ENCODE results near the gene ESYT3.

Gene ESYT3

DNA sequence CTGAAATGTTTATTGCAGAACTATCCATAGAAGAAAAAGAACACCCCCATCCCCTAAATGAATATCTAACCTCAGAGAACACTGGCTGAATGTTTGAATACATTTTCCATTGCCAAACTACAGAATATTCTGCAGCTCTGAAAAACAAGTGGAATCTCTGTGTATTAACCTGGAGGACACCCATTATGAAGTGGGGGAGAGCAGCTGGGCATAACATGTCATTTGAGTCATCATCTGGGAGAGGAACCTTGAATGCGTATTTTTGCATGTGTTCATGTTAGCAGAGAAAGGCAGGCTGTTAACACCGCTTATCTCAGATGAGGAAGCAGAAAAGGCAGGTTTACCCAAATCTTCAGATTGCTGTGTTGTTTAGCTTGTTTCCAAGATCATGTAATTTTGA lies 31.5 kb downstream of the ESYT3 start:
- H3K23ac ChIP-seq (ENCODE audit: low read length), result no peak overlapping the region
- H2BK5ac ChIP-seq (ENCODE audit: low read depth, low read length, poor library complexity), result no peak overlapping the region
- no CpG with 5 or more reads among the region's 2 CpGs for WGBS (ENCODE audit: extremely low coverage, insufficient coverage, insufficient read length)
- H3K27me3 ChIP-seq (ENCODE audit: insufficient read depth, low read length), result no peaks in the 10 kb centered on the region
- no peak overlapping the region for H3K4ac ChIP-seq (ENCODE audit: low read depth, low read length)
- H3K9ac ChIP-seq (ENCODE audit: low read length), result no peak overlapping the region
- no peak overlapping the region for H2AFZ ChIP-seq (ENCODE audit: insufficient read depth, low read length, poor library complexity)
- H2BK120ac ChIP-seq (ENCODE audit: insufficient read depth, low read length, poor library complexity), result no peak overlapping the region
- no peak overlapping the region for H4K8ac ChIP-seq (ENCODE audit: low read depth, low read length)
- peaks cover 15 to 26% of the 10 kb centered on the region in 2 experiments for H3K4me1 ChIP-seq (ENCODE audit: control insufficient read depth in 1 of 2, insufficient read depth in 2 of 2, low read length in 2 of 2)
- H3K27ac ChIP-seq (ENCODE audit: low read depth, low read length), result no peak overlapping the region
- no peaks in the 10 kb centered on the region for H3K79me2 ChIP-seq (ENCODE audit: control insufficient read depth, insufficient read depth, low read length, poor library complexity)
- no peak overlapping the region for H3K4me3 ChIP-seq (ENCODE audit: low read depth, low read length)
- no peak overlapping the region for H2BK12ac ChIP-seq (ENCODE audit: low read length)
- no peak overlapping the region for H3K4me2 ChIP-seq (ENCODE audit: low read length)
- no peak for DNase-seq
- H2AK5ac ChIP-seq (ENCODE audit: low read length), result no peak overlapping the region
- peaks cover 2% of the 10 kb centered on the region for H3K79me1 ChIP-seq (ENCODE audit: low read length)
- no peak overlapping the region for H4K12ac ChIP-seq (ENCODE audit: low read depth, low read length)
- no peak overlapping the region for H3K14ac ChIP-seq (ENCODE audit: low read length)
- H3K36me3 ChIP-seq (ENCODE audit: control insufficient read depth in 1 of 2, insufficient read depth in 2 of 2, low read length in 2 of 2), result peaks cover 7 to 20% of the 10 kb centered on the region in 2 experiments
- H3K9me3 ChIP-seq (ENCODE audit: insufficient read depth, low read depth, low read length), result no peaks in the 10 kb centered on the region
- H4K91ac ChIP-seq (ENCODE audit: low read depth, low read length), result no peak overlapping the region
- H3K18ac ChIP-seq (ENCODE audit: low read length), result no peak overlapping the region

DNA sequence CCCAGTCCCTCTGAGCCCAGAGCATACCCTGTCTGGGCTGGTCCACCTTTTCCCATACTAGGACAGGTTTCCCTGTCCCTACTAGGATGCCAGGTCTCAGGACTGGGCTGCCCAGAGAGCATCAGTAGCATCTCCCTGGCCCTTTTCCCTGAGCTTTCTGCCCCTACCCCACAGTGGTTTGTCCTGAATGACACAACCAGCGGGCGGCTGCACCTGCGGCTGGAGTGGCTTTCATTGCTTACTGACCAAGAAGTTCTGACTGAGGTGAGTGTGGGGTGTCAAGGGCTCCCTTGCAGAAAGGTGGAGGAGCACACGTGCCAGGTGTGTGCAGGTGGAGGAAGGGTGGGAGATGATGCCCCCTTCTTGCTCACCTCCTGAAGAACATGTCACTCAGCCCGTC lies 33.5 kb downstream of the ESYT3 start:
- Histone ChIP-seq H3K79me2 (ENCODE audit: control insufficient read depth, insufficient read depth, low read length, poor library complexity) (no peaks in the 10 kb centered on the region), H3K27ac (ENCODE audit: low read depth, low read length) (no peak overlapping the region), H4K91ac (ENCODE audit: low read depth, low read length) (no peak overlapping the region), H2AFZ (ENCODE audit: insufficient read depth, low read length, poor library complexity) (no peak overlapping the region), H3K9me3 (ENCODE audit: insufficient read depth, low read depth, low read length) (no peaks in the 10 kb centered on the region), H3K18ac (ENCODE audit: low read length) (no peak overlapping the region), H3K4me3 (ENCODE audit: low read depth, low read length) (no peak overlapping the region), H2BK5ac (ENCODE audit: low read depth, low read length, poor library complexity) (no peak overlapping the region), H3K14ac (ENCODE audit: low read length) (no peak overlapping the region), H3K9ac (ENCODE audit: low read length) (no peak overlapping the region), H3K4me1 (ENCODE audit: control insufficient read depth in 1 of 2, insufficient read depth in 2 of 2, low read length in 2 of 2) (peaks cover 15 to 26% of the 10 kb centered on the region in 2 experiments), H3K27me3 (ENCODE audit: insufficient read depth, low read length) (no peaks in the 10 kb centered on the region), H2AK5ac (ENCODE audit: low read length) (no peak overlapping the region), H3K36me3 (ENCODE audit: control insufficient read depth in 1 of 2, insufficient read depth in 2 of 2, low read length in 2 of 2) (peaks cover 13 to 16% of the 10 kb centered on the region in 2 experiments), H2BK12ac (ENCODE audit: low read length) (no peak overlapping the region), H4K8ac (ENCODE audit: low read depth, low read length) (no peak overlapping the region), H3K4ac (ENCODE audit: low read depth, low read length) (no peak overlapping the region), H4K12ac (ENCODE audit: low read depth, low read length) (no peak overlapping the region), H2BK120ac (ENCODE audit: insufficient read depth, low read length, poor library complexity) (no peak overlapping the region), H3K23ac (ENCODE audit: low read length) (no peak overlapping the region), H3K4me2 (ENCODE audit: low read length) (no peak overlapping the region), H3K79me1 (ENCODE audit: low read length) (peaks cover 2% of the 10 kb centered on the region)
- no CpG with 5 or more reads among the region's 5 CpGs for WGBS (ENCODE audit: extremely low coverage, insufficient coverage, insufficient read length)
- no peak for DNase-seq

DNA sequence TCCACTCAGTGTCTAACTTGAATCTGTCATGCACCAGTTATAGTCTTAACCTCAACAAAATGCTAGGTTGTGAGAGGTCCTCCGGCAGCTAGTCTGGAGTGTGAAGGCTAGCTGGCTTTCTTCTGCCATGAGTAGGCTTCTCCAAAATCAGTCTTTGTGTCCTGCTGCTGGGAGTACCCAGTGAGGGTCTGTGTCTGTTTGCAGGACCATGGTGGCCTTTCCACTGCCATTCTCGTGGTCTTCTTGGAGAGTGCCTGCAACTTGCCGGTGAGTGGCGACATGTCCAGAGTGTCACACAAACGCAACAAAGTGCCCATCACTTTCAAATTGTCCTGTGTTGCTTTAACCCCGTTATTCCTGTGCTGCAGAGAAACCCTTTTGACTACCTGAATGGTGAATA lies 34.0 kb downstream of the ESYT3 start:
- no peak for DNase-seq
- no peak overlapping the region for H4K12ac ChIP-seq (ENCODE audit: low read depth, low read length)
- H2AK5ac ChIP-seq (ENCODE audit: low read length), result no peak overlapping the region
- H3K9me3 ChIP-seq (ENCODE audit: insufficient read depth, low read depth, low read length), result no peaks in the 10 kb centered on the region
- no peak overlapping the region for H2BK5ac ChIP-seq (ENCODE audit: low read depth, low read length, poor library complexity)
- H3K4ac ChIP-seq (ENCODE audit: low read depth, low read length), result no peak overlapping the region
- H3K4me2 ChIP-seq (ENCODE audit: low read length), result no peak overlapping the region
- no peak overlapping the region for H4K91ac ChIP-seq (ENCODE audit: low read depth, low read length)
- no CpG with 5 or more reads among the region's 6 CpGs for WGBS (ENCODE audit: extremely low coverage, insufficient coverage, insufficient read length)
- no peak overlapping the region for H3K9ac ChIP-seq (ENCODE audit: low read length)
- no peaks in the 10 kb centered on the region for H3K27me3 ChIP-seq (ENCODE audit: insufficient read depth, low read length)
- H3K14ac ChIP-seq (ENCODE audit: low read length), result no peak overlapping the region
- no peak overlapping the region for H3K18ac ChIP-seq (ENCODE audit: low read length)
- H2AFZ ChIP-seq (ENCODE audit: insufficient read depth, low read length, poor library complexity), result no peak overlapping the region
- H3K79me2 ChIP-seq (ENCODE audit: control insufficient read depth, insufficient read depth, low read length, poor library complexity), result no peaks in the 10 kb centered on the region
- peaks cover 2% of the 10 kb centered on the region for H3K79me1 ChIP-seq (ENCODE audit: low read length)
- H3K23ac ChIP-seq (ENCODE audit: low read length), result no peak overlapping the region
- H2BK12ac ChIP-seq (ENCODE audit: low read length), result no peak overlapping the region
- H4K8ac ChIP-seq (ENCODE audit: low read depth, low read length), result no peak overlapping the region
- H3K27ac ChIP-seq (ENCODE audit: low read depth, low read length), result no peak overlapping the region
- H3K4me3 ChIP-seq (ENCODE audit: low read depth, low read length), result no peak overlapping the region
- peaks cover 14 to 16% of the 10 kb centered on the region in 2 experiments for H3K36me3 ChIP-seq (ENCODE audit: control insufficient read depth in 1 of 2, insufficient read depth in 2 of 2, low read length in 2 of 2)
- H3K4me1 ChIP-seq (ENCODE audit: control insufficient read depth in 1 of 2, insufficient read depth in 2 of 2, low read length in 2 of 2), result peaks cover 15 to 26% of the 10 kb centered on the region in 2 experiments
- H2BK120ac ChIP-seq (ENCODE audit: insufficient read depth, low read length, poor library complexity), result no peak overlapping the region

DNA sequence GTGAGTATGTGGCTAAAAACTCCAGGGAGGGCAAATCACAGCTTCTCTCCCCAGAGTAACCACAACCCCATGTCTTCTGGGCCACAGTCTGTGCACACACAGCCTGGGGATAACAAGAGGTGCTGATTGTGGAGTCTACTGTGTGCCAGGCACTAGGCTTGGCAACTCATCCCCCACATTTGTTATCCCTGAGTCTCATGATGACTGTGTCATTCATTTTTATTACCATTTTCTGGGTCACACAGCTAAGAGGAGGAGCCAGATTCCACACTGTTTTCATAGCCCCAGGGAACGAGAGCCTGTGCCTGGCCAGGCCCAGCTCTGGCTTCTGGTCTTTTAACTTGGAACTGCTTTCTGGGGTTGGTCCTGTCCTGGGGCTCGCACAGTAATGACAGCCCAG lies 34.5 kb downstream of the ESYT3 start:
- H3K36me3 ChIP-seq (ENCODE audit: control insufficient read depth in 1 of 2, insufficient read depth in 2 of 2, low read length in 2 of 2), result peaks cover 15 to 16% of the 10 kb centered on the region in 2 experiments
- DNase-seq, result no peak
- no peak overlapping the region for H2BK120ac ChIP-seq (ENCODE audit: insufficient read depth, low read length, poor library complexity)
- no peak overlapping the region for H3K14ac ChIP-seq (ENCODE audit: low read length)
- no peaks in the 10 kb centered on the region for H3K27me3 ChIP-seq (ENCODE audit: insufficient read depth, low read length)
- H3K4me1 ChIP-seq (ENCODE audit: control insufficient read depth in 1 of 2, insufficient read depth in 2 of 2, low read length in 2 of 2), result peaks cover 15 to 26% of the 10 kb centered on the region in 2 experiments
- H2BK12ac ChIP-seq (ENCODE audit: low read length), result no peak overlapping the region
- no peak overlapping the region for H4K91ac ChIP-seq (ENCODE audit: low read depth, low read length)
- H3K27ac ChIP-seq (ENCODE audit: low read depth, low read length), result no peak overlapping the region
- no peak overlapping the region for H4K12ac ChIP-seq (ENCODE audit: low read depth, low read length)
- no peaks in the 10 kb centered on the region for H3K9me3 ChIP-seq (ENCODE audit: insufficient read depth, low read depth, low read length)
- H2BK5ac ChIP-seq (ENCODE audit: low read depth, low read length, poor library complexity), result no peak overlapping the region
- H3K4me2 ChIP-seq (ENCODE audit: low read length), result no peak overlapping the region
- no peak overlapping the region for H3K4me3 ChIP-seq (ENCODE audit: low read depth, low read length)
- no peak overlapping the region for H3K18ac ChIP-seq (ENCODE audit: low read length)
- H4K8ac ChIP-seq (ENCODE audit: low read depth, low read length), result no peak overlapping the region
- H3K23ac ChIP-seq (ENCODE audit: low read length), result no peak overlapping the region
- H3K4ac ChIP-seq (ENCODE audit: low read depth, low read length), result no peak overlapping the region
- WGBS (ENCODE audit: extremely low coverage, insufficient coverage, insufficient read length), result no CpG with 5 or more reads among the region's 2 CpGs
- no peak overlapping the region for H3K9ac ChIP-seq (ENCODE audit: low read length)
- H3K79me2 ChIP-seq (ENCODE audit: control insufficient read depth, insufficient read depth, low read length, poor library complexity), result no peaks in the 10 kb centered on the region
- no peak overlapping the region for H2AFZ ChIP-seq (ENCODE audit: insufficient read depth, low read length, poor library complexity)
- no peak overlapping the region for H2AK5ac ChIP-seq (ENCODE audit: low read length)
- peaks cover 2% of the 10 kb centered on the region for H3K79me1 ChIP-seq (ENCODE audit: low read length)
